HCT116 (cell line): ENCODE measurements around the gene SEMA4A. TPM values are rescaled to one million over a fixed set of nuclear protein-coding genes. Genes with fewer than 3 reads are reported as not detected.

Experiments
- ATAC-seq: fragments of 200-7000 bp; cut with Tn5 transposase; 2 replicates; pipeline ENCODE4 v1.9.1; 2020; ENCODE audit warnings: mild to moderate bottlenecking, moderate library complexity
- BruUV-seq: library from RNA; stranded (reverse); fragments of 400-500 nt; replicated peaks from 2 replicates; lab custom pipeline; 2021; lab: Mats Ljungman, UMichigan
- CTCF ChIA-PET: fragments of 300-600 bp; sonication (Branson Sonifier 250); formaldehyde crosslinking; loops from one replicate; lab custom pipeline; 2021; ENCODE audit warnings: antibody characterized with exemption; lab: Charles Lee
- POLR2A ChIA-PET: fragments of 300-600, 350-600 bp; sonication (Branson Sonifier 250); formaldehyde crosslinking; loops from one replicate; lab custom pipeline; 2021; ENCODE audit warnings: antibody characterized with exemption; lab: Charles Lee
- RAD21 ChIA-PET, 2 experiments: fragments of 300-600 bp; sonication (Branson Sonifier 250); formaldehyde crosslinking; loops; one replicate each; lab custom pipeline; 2023; ENCODE audit warnings: low total read pairs in 2 of 2; ENCODE audit not compliant: uncharacterized antibody in 2 of 2, unreplicated experiment in 2 of 2, low non-redundant PET in 1 of 2; lab: Charles Lee
- DNase-seq: peaks from one replicate; pipeline ENCODE4 v3.0.0-alpha.2; 2010; ENCODE audit warnings: low read depth, low spot score
- H2AFZ ChIP-seq: fragments of 200-600 bp; shearing (Covaris generic), sonication (generic); 2 replicates; pipeline ENCODE4 v1.6.1; 2017; ENCODE audit warnings: low read depth, mixed run types, mixed read lengths, antibody characterized with exemption, low read length; ENCODE audit not compliant: poor library complexity, severe bottlenecking
- H3K27ac ChIP-seq: 2 replicates; pipeline ENCODE4 v1.5.1; 2012; ENCODE audit warnings: low read depth, low read length
- H3K27me3 ChIP-seq: fragments of 200-600 bp; sonication (generic); 2 replicates; pipeline ENCODE4 v1.6.1; 2016; ENCODE audit warnings: mixed run types, low read length, mixed read lengths; ENCODE audit not compliant: insufficient read depth
- H3K36me3 ChIP-seq, 2 experiments: fragments of 200-500 bp in 1 of 2; fragments of 200-600 bp in 1 of 2; sonication (Bioruptor generic) in 1 of 2; sonication (generic) in 1 of 2; 2 replicates each; pipeline versions ENCODE4 v1.5.1 to v1.6.1; 2014 to 2016; ENCODE audit warnings: low read length in 2 of 2, inconsistent platforms in 1 of 2, mixed read lengths in 1 of 2, mixed run types in 1 of 2; ENCODE audit not compliant: insufficient read depth in 2 of 2, control insufficient read depth in 1 of 2
- H3K4me1 ChIP-seq, 2 experiments: fragments of 200-600 bp in 1 of 2; sonication (generic) in 1 of 2; 2 replicates each; pipeline versions ENCODE4 v1.5.1 to v1.6.1; 2012 to 2017; ENCODE audit warnings: low read length in 2 of 2, inconsistent platforms in 1 of 2, mild to moderate bottlenecking in 1 of 2, mixed read lengths in 1 of 2, mixed run types in 1 of 2, moderate library complexity in 1 of 2; ENCODE audit not compliant: insufficient read depth in 2 of 2, control insufficient read depth in 1 of 2
- H3K4me2 ChIP-seq: fragments of 200-600 bp; sonication (generic); 2 replicates; pipeline ENCODE4 v1.6.1; 2017; ENCODE audit warnings: mixed run types, low read length, mixed read lengths
- H3K4me3 ChIP-seq, 2 experiments: fragments of 200-600 bp in 1 of 2; sonication (generic) in 1 of 2; replicated peaks in 1 of 2; 2 replicates each; pipeline ENCODE4 v1.5.1; 2011 to 2016; ENCODE audit warnings: low read length in 2 of 2, control low read depth in 1 of 2, low read depth in 1 of 2, mild to moderate bottlenecking in 1 of 2, mixed read lengths in 1 of 2, mixed run types in 1 of 2
- H3K79me2 ChIP-seq: fragments of 200-600 bp; sonication (generic); 2 replicates; pipeline ENCODE4 v1.6.1; 2017; ENCODE audit warnings: mild to moderate bottlenecking, mixed run types, low read length, moderate library complexity, mixed read lengths; ENCODE audit not compliant: insufficient read depth
- H3K9ac ChIP-seq: fragments of 200-600 bp; sonication (generic); 2 replicates; pipeline ENCODE4 v1.6.1; 2016; ENCODE audit warnings: low read length, mixed read lengths
- H3K9me2 ChIP-seq: fragments of 200-600 bp; sonication (generic), shearing (Covaris generic); 2 replicates; pipeline ENCODE4 v1.6.1; 2017; ENCODE audit warnings: mixed run types, mild to moderate bottlenecking, moderate library complexity; ENCODE audit not compliant: insufficient read depth
- H3K9me3 ChIP-seq, 2 experiments: fragments of 200-500 bp in 1 of 2; fragments of 200-600 bp in 1 of 2; sonication (Bioruptor generic) in 1 of 2; sonication (generic) in 1 of 2; 2 replicates each; pipeline ENCODE4 v1.6.1; 2014 to 2017; ENCODE audit warnings: low read length in 2 of 2, mixed read lengths in 2 of 2, inconsistent platforms in 1 of 2, low read depth in 1 of 2, mild to moderate bottlenecking in 1 of 2, mixed run types in 1 of 2, moderate library complexity in 1 of 2; ENCODE audit not compliant: control insufficient read depth in 1 of 2, insufficient read depth in 1 of 2
- H4K20me1 ChIP-seq: fragments of 200-600 bp; sonication (generic), shearing (Covaris generic); 2 replicates; pipeline ENCODE4 v1.6.1; 2017; ENCODE audit warnings: mixed run types, mild to moderate bottlenecking, moderate library complexity; ENCODE audit not compliant: insufficient read depth
- ATF3 ChIP-seq: IDR thresholded peaks from 2 replicates; pipeline ENCODE4 v1.6.1; 2012
- CTCF ChIP-seq, 3 experiments: fragments of 200-600 bp in 1 of 3; sonication (generic) in 1 of 3; IDR thresholded peaks in 2 of 3; conservative IDR thresholded peaks in 1 of 3; 2 replicates each; pipeline ENCODE4 v1.5.1; 2012 to 2017; ENCODE audit warnings: low read depth in 2 of 3, low read length in 2 of 3, antibody characterized with exemption in 1 of 3, borderline replicate concordance in 1 of 3, control low read depth in 1 of 3, mild to moderate bottlenecking in 1 of 3, mixed read lengths in 1 of 3, mixed run types in 1 of 3, moderate library complexity in 1 of 3; ENCODE audit not compliant: insufficient read depth in 1 of 3
- EGR1 ChIP-seq: IDR thresholded peaks from 2 replicates; pipeline ENCODE4 v1.6.1; 2012; ENCODE audit warnings: low read depth
- ELF1 ChIP-seq: IDR thresholded peaks from 2 replicates; pipeline ENCODE4 v1.6.1; 2012; ENCODE audit warnings: low read depth, borderline replicate concordance
- EZH2 ChIP-seq: fragments of 200-600 bp; sonication (generic); IDR thresholded peaks from 2 replicates; pipeline ENCODE4 v1.6.1; 2017; ENCODE audit warnings: antibody characterized with exemption, mixed run types
- EZH2phosphoT487 ChIP-seq: fragments of 200-600 bp; IDR thresholded peaks from 2 replicates; pipeline ENCODE4 v1.6.1; 2018; ENCODE audit warnings: antibody characterized with exemption, borderline replicate concordance
- FOSL1 ChIP-seq: IDR thresholded peaks from 2 replicates; pipeline ENCODE4 v1.6.1; 2012; ENCODE audit warnings: low read depth
- POLR2AphosphoS5 ChIP-seq: IDR thresholded peaks from 2 replicates; pipeline ENCODE4 v1.6.1; 2011; ENCODE audit warnings: mild to moderate bottlenecking, low read depth, low read length, moderate library complexity
- REST ChIP-seq: IDR thresholded peaks from 2 replicates; pipeline ENCODE4 v1.6.1; 2012; ENCODE audit warnings: low read depth
- SIN3A ChIP-seq: IDR thresholded peaks from 2 replicates; pipeline ENCODE4 v1.6.1; 2012; ENCODE audit warnings: low read depth
- TCF7L2 ChIP-seq: IDR thresholded peaks from 2 replicates; pipeline ENCODE4 v1.7.0; 2011; ENCODE audit warnings: borderline replicate concordance, inconsistent platforms; ENCODE audit not compliant: insufficient read depth, insufficient read length; ENCODE audit errors: extremely low read depth
- YY1 ChIP-seq: IDR thresholded peaks from 2 replicates; pipeline ENCODE4 v1.6.1; 2011; ENCODE audit warnings: low read length, low read depth, moderate library complexity, mild to moderate bottlenecking; ENCODE audit not compliant: insufficient replicate concordance; ENCODE audit errors: extremely low read depth
- ZFX ChIP-seq: fragments of 450-650 bp; IDR thresholded peaks from 2 replicates; pipeline ENCODE4 v1.6.1; 2017
- ZNF274 ChIP-seq: fragments of 200-500 bp; sonication (Bioruptor generic); IDR thresholded peaks from 2 replicates; pipeline ENCODE4 v1.6.1; 2014; ENCODE audit warnings: mild to moderate bottlenecking, low read depth, low read length, inconsistent platforms
- intact Hi-C: fragments of 100-400 bp; cut with micrococcal nuclease; formaldehyde crosslinking; loops from 2 replicates; pipeline ENCODE4 v1.10.0; 2022
- total RNA-seq: library from RNA; stranded (reverse); gene quantifications from one replicate; pipeline ENCODE4 v1.2.1, GENCODE V29; 2021; ENCODE audit not compliant: unreplicated experiment
- TF ChIP-seq, protein P1 (sequence below): IDR thresholded peaks from 2 replicates; pipeline ENCODE4 v1.6.1; 2011; ENCODE audit warnings: mild to moderate bottlenecking, low read length, moderate library complexity; ENCODE audit not compliant: insufficient replicate concordance; ENCODE audit errors: extremely low read depth
- TF ChIP-seq, protein P2 (sequence below): IDR thresholded peaks from 2 replicates; pipeline ENCODE4 v1.6.1; 2012

Gene SEMA4A
- total RNA-seq, 1 experiment from 2014 or later: 0.39 TPM

DNA sequence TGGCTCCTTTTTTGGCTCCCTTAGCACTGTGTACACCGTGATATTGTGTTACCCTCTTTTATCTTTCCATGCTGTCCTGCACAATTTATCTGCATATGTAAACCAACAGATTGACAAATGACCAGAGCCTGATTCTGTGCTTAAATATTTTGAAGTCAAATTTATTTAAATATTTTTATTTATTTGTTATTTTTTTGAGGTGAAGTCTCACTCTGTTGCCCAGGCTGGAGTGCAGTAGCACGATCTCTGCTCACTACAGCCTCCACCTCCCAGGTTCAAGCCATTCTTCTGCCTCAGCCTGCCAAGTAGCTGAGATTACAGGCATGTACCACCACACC is 72.3 kb downstream of the SEMA4A start:
- Histone ChIP-seq H3K9me2 (no peaks in the 10 kb centered on the region), H3K79me2 (no peaks in the 10 kb centered on the region), H3K4me2 (no peak overlapping the region), H4K20me1 (no peaks in the 10 kb centered on the region), H3K9me3 (no peaks in the 10 kb centered on the region), H2AFZ (no peak overlapping the region), H3K36me3 (peaks cover 0 to 8% of the 10 kb centered on the region in 2 experiments; a peak in 3 of 4 replicates), H3K9ac (no peak overlapping the region), H3K27ac (no peak overlapping the region), H3K4me1 (peaks cover 4 to 14% of the 10 kb centered on the region in 2 experiments; a peak in 3 of 4 replicates), H3K4me3 (no peak overlapping the region), H3K27me3 (no peaks in the 10 kb centered on the region)
- intact Hi-C loops: loop anchor here (1.0 kb wide), 2 partner anchors 79 to 135 kb away; no protein-coding TSS in a partner anchor
- no TSS peak for BruUV-seq
- POLR2A ChIA-PET: interaction anchor here (0.6 to 3.1 kb wide), 5 partner anchors 8 to 96 kb away, joined by 3 to 25 read pairs (median 4); partner anchors contain the start of genes PMF1 and SLC25A44
- RAD21 ChIA-PET: interaction anchor here (0.6 to 2.0 kb wide), 10 partner anchors 18 to 135 kb away, joined by 3 to 19 read pairs (median 4); no protein-coding TSS in a partner anchor
- no peak for TF ChIP-seq REST
- no peak for TF ChIP-seq EGR1
- no peak for TF ChIP-seq CTCF (IDR thresholded peaks at IDR 0.05 in 2 of 3, conservative IDR thresholded peaks at IDR 0.05 in 1 of 3; ENCODE audit: borderline replicate concordance in 1 of 3, insufficient read depth in 1 of 3, low read depth in 2 of 3, low read length in 2 of 3)
- TF ChIP-seq ELF1: no peak
- TF ChIP-seq ZNF274: no peak
- no peak for TF ChIP-seq FOSL1
- no peak for TF ChIP-seq POLR2AphosphoS5
- no peak for TF ChIP-seq SIN3A
- TF ChIP-seq TCF7L2: no peak
- no peak for TF ChIP-seq ATF3
- TF ChIP-seq YY1: no peak
- TF ChIP-seq EZH2phosphoT487: no peak
- TF ChIP-seq, protein P1, sequence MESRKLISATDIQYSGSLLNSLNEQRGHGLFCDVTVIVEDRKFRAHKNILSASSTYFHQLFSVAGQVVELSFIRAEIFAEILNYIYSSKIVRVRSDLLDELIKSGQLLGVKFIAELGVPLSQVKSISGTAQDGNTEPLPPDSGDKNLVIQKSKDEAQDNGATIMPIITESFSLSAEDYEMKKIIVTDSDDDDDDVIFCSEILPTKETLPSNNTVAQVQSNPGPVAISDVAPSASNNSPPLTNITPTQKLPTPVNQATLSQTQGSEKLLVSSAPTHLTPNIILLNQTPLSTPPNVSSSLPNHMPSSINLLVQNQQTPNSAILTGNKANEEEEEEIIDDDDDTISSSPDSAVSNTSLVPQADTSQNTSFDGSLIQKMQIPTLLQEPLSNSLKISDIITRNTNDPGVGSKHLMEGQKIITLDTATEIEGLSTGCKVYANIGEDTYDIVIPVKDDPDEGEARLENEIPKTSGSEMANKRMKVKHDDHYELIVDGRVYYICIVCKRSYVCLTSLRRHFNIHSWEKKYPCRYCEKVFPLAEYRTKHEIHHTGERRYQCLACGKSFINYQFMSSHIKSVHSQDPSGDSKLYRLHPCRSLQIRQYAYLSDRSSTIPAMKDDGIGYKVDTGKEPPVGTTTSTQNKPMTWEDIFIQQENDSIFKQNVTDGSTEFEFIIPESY: no peak
- TF ChIP-seq EZH2: no peak
- no peak for TF ChIP-seq ZFX
- TF ChIP-seq, protein P2, sequence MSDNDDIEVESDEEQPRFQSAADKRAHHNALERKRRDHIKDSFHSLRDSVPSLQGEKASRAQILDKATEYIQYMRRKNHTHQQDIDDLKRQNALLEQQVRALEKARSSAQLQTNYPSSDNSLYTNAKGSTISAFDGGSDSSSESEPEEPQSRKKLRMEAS: no peak
- ATAC-seq: no peak
- CTCF ChIA-PET: interaction anchor here (0.7 to 4.4 kb wide), 14 partner anchors 8 to 134 kb away, joined by 3 to 98 read pairs (median 5); partner anchors contain the start of genes PMF1 and SLC25A44
- DNase-seq: no peak
